DND-41 (cell line): ENCODE data around the gene CSTB.

Experiments
- ATAC-seq: fragments of 200-7000 bp; cut with Tn5 transposase; 3 replicates; pipeline ENCODE4 v1.9.1; 2021; ENCODE audit warnings: low read depth; ENCODE audit not compliant: insufficient read depth
- DNase-seq: peaks from one replicate; pipeline ENCODE4 v3.0.0-alpha.2; 2020
- H2AFZ ChIP-seq: 2 replicates; pipeline ENCODE4 v1.6.0; 2012; ENCODE audit warnings: low read depth, low read length
- H3K27ac ChIP-seq: 2 replicates; pipeline ENCODE4 v1.5.1; 2012; ENCODE audit warnings: low read length, inconsistent platforms
- H3K27me3 ChIP-seq: fragments of 200-600 bp; sonication (generic); 2 replicates; pipeline ENCODE4 v1.6.0; 2012; ENCODE audit warnings: low read length, mild to moderate bottlenecking, inconsistent platforms; ENCODE audit not compliant: insufficient read depth, poor library complexity
- H3K36me3 ChIP-seq: 2 replicates; pipeline ENCODE4 v1.5.1; 2012; ENCODE audit warnings: low read length, inconsistent platforms; ENCODE audit not compliant: insufficient read depth
- H3K4me1 ChIP-seq: 2 replicates; pipeline ENCODE4 v1.5.1; 2012; ENCODE audit warnings: mild to moderate bottlenecking, low read length; ENCODE audit not compliant: insufficient read depth
- H3K4me2 ChIP-seq: 2 replicates; pipeline ENCODE4 v1.6.0; 2012; ENCODE audit warnings: mild to moderate bottlenecking, moderate library complexity, low read length, inconsistent platforms; ENCODE audit not compliant: insufficient read depth
- H3K4me3 ChIP-seq, 2 experiments: fragments of 200-600 bp in 1 of 2; shearing (Covaris generic) in 1 of 2; 2 replicates each; pipeline ENCODE4 v1.5.1; 2012 to 2016; ENCODE audit warnings: inconsistent platforms in 2 of 2, low read length in 2 of 2, mild to moderate bottlenecking in 2 of 2, low read depth in 1 of 2, moderate library complexity in 1 of 2
- H3K79me2 ChIP-seq: 2 replicates; pipeline ENCODE4 v1.6.0; 2012; ENCODE audit warnings: low read length, inconsistent platforms; ENCODE audit not compliant: insufficient read depth
- H3K9ac ChIP-seq: 2 replicates; pipeline ENCODE4 v1.6.0; 2012; ENCODE audit warnings: low read depth, mild to moderate bottlenecking, inconsistent platforms, low read length, moderate library complexity
- H3K9me3 ChIP-seq: 2 replicates; pipeline ENCODE4 v1.5.1; 2012; ENCODE audit warnings: low read length, moderate library complexity, mild to moderate bottlenecking, inconsistent platforms; ENCODE audit not compliant: insufficient read depth, severe bottlenecking
- H4K20me1 ChIP-seq: 2 replicates; pipeline ENCODE4 v1.6.0; 2012; ENCODE audit warnings: low read length; ENCODE audit not compliant: insufficient read depth
- EZH2 ChIP-seq: IDR thresholded peaks from 3 replicates; pipeline ENCODE4 v1.6.1; 2012; ENCODE audit warnings: borderline replicate concordance, low read depth, mild to moderate bottlenecking, moderate library complexity, low read length, inconsistent platforms; ENCODE audit not compliant: severe bottlenecking
- TF ChIP-seq, protein P1 (sequence below): IDR thresholded peaks from 2 replicates; pipeline ENCODE4 v1.5.1; 2012; ENCODE audit warnings: borderline replicate concordance, low read length, moderate library complexity, mild to moderate bottlenecking; ENCODE audit not compliant: poor library complexity, severe bottlenecking; ENCODE audit errors: extremely low read depth

The CSTB gene

DNA sequence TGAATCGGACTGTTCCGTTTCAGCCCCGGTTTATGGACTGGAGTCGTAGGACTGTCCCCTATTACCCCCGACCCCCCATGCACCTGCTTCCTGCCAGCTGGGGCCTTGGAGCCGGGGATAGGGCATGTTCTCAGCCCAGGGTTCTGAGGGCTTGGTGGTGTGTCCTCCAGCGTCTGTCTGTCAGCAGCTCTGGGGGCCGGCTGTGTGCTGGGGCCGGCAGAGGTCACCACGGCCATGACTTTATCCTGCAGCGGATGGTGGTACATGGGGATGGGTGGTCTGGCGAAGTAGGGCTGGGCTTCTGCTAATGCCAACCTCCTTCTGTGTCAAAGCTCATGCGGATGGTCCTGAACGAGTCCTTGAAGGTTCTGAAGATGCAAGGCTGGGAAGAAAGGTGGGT is 18.7 kb upstream of the CSTB start:
- Histone ChIP-seq H3K9me3 (no peaks in the 10 kb centered on the region), H3K9ac (no peak overlapping the region), H3K27ac (no peak overlapping the region), H3K79me2 (peaks cover 49% of the 10 kb centered on the region), H2AFZ (no peak overlapping the region), H3K4me1 (peaks cover 19% of the 10 kb centered on the region), H3K27me3 (no peaks in the 10 kb centered on the region), H3K4me2 (no peak overlapping the region), H3K36me3 (peaks cover 90% of the 10 kb centered on the region), H4K20me1 (peaks cover 58% of the 10 kb centered on the region), H3K4me3 (no peak overlapping the region)
- ATAC-seq (no peak), DNase-seq (no peak)
- TF ChIP-seq EZH2, result no peak
- TF ChIP-seq, protein P1, sequence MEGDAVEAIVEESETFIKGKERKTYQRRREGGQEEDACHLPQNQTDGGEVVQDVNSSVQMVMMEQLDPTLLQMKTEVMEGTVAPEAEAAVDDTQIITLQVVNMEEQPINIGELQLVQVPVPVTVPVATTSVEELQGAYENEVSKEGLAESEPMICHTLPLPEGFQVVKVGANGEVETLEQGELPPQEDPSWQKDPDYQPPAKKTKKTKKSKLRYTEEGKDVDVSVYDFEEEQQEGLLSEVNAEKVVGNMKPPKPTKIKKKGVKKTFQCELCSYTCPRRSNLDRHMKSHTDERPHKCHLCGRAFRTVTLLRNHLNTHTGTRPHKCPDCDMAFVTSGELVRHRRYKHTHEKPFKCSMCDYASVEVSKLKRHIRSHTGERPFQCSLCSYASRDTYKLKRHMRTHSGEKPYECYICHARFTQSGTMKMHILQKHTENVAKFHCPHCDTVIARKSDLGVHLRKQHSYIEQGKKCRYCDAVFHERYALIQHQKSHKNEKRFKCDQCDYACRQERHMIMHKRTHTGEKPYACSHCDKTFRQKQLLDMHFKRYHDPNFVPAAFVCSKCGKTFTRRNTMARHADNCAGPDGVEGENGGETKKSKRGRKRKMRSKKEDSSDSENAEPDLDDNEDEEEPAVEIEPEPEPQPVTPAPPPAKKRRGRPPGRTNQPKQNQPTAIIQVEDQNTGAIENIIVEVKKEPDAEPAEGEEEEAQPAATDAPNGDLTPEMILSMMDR, result no peak

DNA sequence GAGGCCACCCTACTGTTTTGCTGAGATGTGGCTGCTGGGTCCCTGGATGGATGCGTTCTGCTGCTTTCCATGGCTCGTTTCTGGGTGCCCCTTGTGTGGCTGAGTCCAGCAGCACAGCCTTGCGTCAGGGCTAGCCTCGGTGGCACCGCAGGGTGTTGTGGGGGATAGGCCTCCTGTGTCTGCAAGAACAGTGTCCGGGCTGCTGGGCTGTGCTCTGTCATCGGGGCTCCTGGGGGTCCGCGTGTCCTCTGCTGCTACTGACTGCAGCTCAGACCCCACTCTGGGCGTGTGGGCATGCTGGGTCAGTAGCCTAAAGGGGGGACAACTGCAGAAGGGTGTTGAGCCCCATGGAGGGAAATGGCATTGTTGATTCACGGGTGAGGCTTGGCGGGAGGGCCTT is 18.2 kb upstream of the CSTB start:
- Histone ChIP-seq H3K4me2 (no peak overlapping the region), H3K79me2 (peaks cover 54% of the 10 kb centered on the region), H3K4me1 (peaks cover 19% of the 10 kb centered on the region), H2AFZ (no peak overlapping the region), H3K9ac (no peak overlapping the region), H3K36me3 (peaks cover 85% of the 10 kb centered on the region), H3K4me3 (no peak overlapping the region), H3K27ac (no peak overlapping the region), H3K9me3 (no peaks in the 10 kb centered on the region), H4K20me1 (peaks cover 59% of the 10 kb centered on the region), H3K27me3 (no peaks in the 10 kb centered on the region)
- DNase-seq (no peak), ATAC-seq (no peak)
- TF ChIP-seq, protein P1, result no peak
- no peak for TF ChIP-seq EZH2

GRCh38 chr21:43793243-43793642 is 17.1 kb upstream of the CSTB start:
- ATAC-seq (no peak), DNase-seq (no peak)
- no peak for TF ChIP-seq EZH2
- TF ChIP-seq, protein P1, result no peak
- peaks cover 55% of the 10 kb centered on the region for H4K20me1 ChIP-seq
- peaks cover 75% of the 10 kb centered on the region for H3K36me3 ChIP-seq
- H2AFZ ChIP-seq, result no peak overlapping the region
- H3K9ac ChIP-seq, result no peak overlapping the region
- peaks cover 54% of the 10 kb centered on the region for H3K79me2 ChIP-seq
- H3K4me1 ChIP-seq, result peaks cover 24% of the 10 kb centered on the region
- no peak overlapping the region for H3K4me3 ChIP-seq
- no peaks in the 10 kb centered on the region for H3K9me3 ChIP-seq
- H3K27ac ChIP-seq, result no peak overlapping the region
- H3K4me2 ChIP-seq, result no peak overlapping the region
- no peaks in the 10 kb centered on the region for H3K27me3 ChIP-seq

- H3K4me3 ChIP-seq, result no peak overlapping the region
- peaks cover 54% of the 10 kb centered on the region for H4K20me1 ChIP-seq
- H3K9ac ChIP-seq, result no peak overlapping the region
- no peak for DNase-seq
- H3K36me3 ChIP-seq, result peaks cover 66% of the 10 kb centered on the region
- TF ChIP-seq, protein P1, result no peak
- TF ChIP-seq EZH2, result no peak
- H3K9me3 ChIP-seq, result no peaks in the 10 kb centered on the region
- no peaks in the 10 kb centered on the region for H3K27me3 ChIP-seq
- no peak for ATAC-seq
- no peak overlapping the region for H2AFZ ChIP-seq
- H3K27ac ChIP-seq, result no peak overlapping the region
- H3K4me1 ChIP-seq, result peaks cover 24% of the 10 kb centered on the region
- H3K4me2 ChIP-seq, result no peak overlapping the region
- peaks cover 54% of the 10 kb centered on the region for H3K79me2 ChIP-seq
Measured at GRCh38 chr21:43792406-43792805, 16.3 kb upstream of the CSTB start.
